Activated naive CD4-positive, alpha-beta T cell treated with anti-CD3 and anti-CD28 coated beads, Interleukin-2, amount 50 U/mL, for 16 hours (primary cell): Measurements from ENCODE around the gene BABAM1.
A peak's percentile ranks its signal among the peaks of the same experiment; 100 is the strongest.
"Not testable (repeated sequence)": the region's sequence is repeated elsewhere in the genome, so short reads cannot be mapped to it uniquely, and the experiment has no call there.

Source experiments
- DNase-seq: peaks from one replicate; pipeline ENCODE4 v3.0.0-alpha.2; 2020

Gene BABAM1

GRCh38 chr19:17275441-17276175, 8.4 kb downstream of the BABAM1 start:
- DNase-seq, result no peak

GRCh38 chr19:17279436-17279835, 12.2 kb downstream of the BABAM1 start:
- no peak for DNase-seq

- DNase-seq, result peak; percentile 67
Measured at GRCh38 chr19:17281391-17282304, 14.4 kb downstream of the BABAM1 start, which contains the start of gene ANKLE1. Gene ANKLE1 (plus strand): TSS chr19:17281901. CDS start chr19:17281921, 20 bp downstream.

- peak; percentile 81 for DNase-seq
Measured at GRCh38 chr19:17282488-17283125, 15.4 kb downstream of the BABAM1 start.

- DNase-seq, result no peak
Measured at GRCh38 chr19:17283504-17283996, 16.3 kb downstream of the BABAM1 start.

GRCh38 chr19:17285415-17286135, 18.3 kb downstream of the BABAM1 start:
- no peak for DNase-seq

GRCh38 chr19:17286263-17286662, 19.0 kb downstream of the BABAM1 start:
- DNase-seq, result no peak

- no peak for DNase-seq
Measured at GRCh38 chr19:17286752-17287151, 19.5 kb downstream of the BABAM1 start.

GRCh38 chr19:17289489-17289888, 22.2 kb downstream of the BABAM1 start:
- peak; percentile 54 for DNase-seq

- DNase-seq, result peak; percentile 81
Measured at GRCh38 chr19:17292301-17293074, 25.2 kb downstream of the BABAM1 start.

- no peak for DNase-seq
Measured at GRCh38 chr19:17293605-17294004, 26.4 kb downstream of the BABAM1 start.

- peak; percentile 57 for DNase-seq
Measured at GRCh38 chr19:17294051-17294891, 27.0 kb downstream of the BABAM1 start.

- DNase-seq, result not testable (repeated sequence)
Measured at GRCh38 chr19:17295551-17295950, 28.3 kb downstream of the BABAM1 start.

GRCh38 chr19:17296273-17296672, 29.0 kb downstream of the BABAM1 start:
- DNase-seq, result no peak

- no peak for DNase-seq
Measured at GRCh38 chr19:17296976-17297375, 29.7 kb downstream of the BABAM1 start.

- no peak for DNase-seq
Measured at GRCh38 chr19:17300992-17301619, 33.9 kb downstream of the BABAM1 start.

GRCh38 chr19:17302391-17303166, 35.3 kb downstream of the BABAM1 start:
- DNase-seq, result no peak

GRCh38 chr19:17303167-17303939, 36.1 kb downstream of the BABAM1 start, which contains the start of gene ABHD8:
Gene ABHD8 (minus strand): TSS chr19:17303425. CDS start chr19:17301616, 1,809 bp downstream.
- peak; percentile 94 for DNase-seq

- no peak for DNase-seq
Measured at GRCh38 chr19:17303940-17304267, 36.7 kb downstream of the BABAM1 start.
